Smooth muscle cell (in vitro differentiated cells): Measurements from ENCODE around the gene GNG2. TPM values are rescaled to one million over a fixed set of nuclear protein-coding genes. Genes with fewer than 3 reads are reported as not detected.

Experiments used
- DNase-seq: peaks from one replicate; lab custom pipeline; 2025; ENCODE audit not compliant: unreplicated experiment; lab: John Stamatoyannopoulos, UW
- H2AFZ ChIP-seq: fragments of 200-600 bp; sonication (generic); 2 replicates; pipeline ENCODE4 v1.6.0; 2016; ENCODE audit warnings: antibody characterized with exemption, low read depth, mild to moderate bottlenecking
- H3F3A ChIP-seq: fragments of 200-600 bp; sonication (generic); 2 replicates; pipeline ENCODE4 v1.6.0; 2017; ENCODE audit warnings: antibody characterized with exemption, low read depth
- H3K27ac ChIP-seq: fragments of 200-600 bp; sonication (generic); 2 replicates; pipeline ENCODE4 v1.5.1; 2016; ENCODE audit warnings: low read depth, mild to moderate bottlenecking
- H3K27me3 ChIP-seq: fragments of 200-600 bp; sonication (generic); 2 replicates; pipeline ENCODE4 v1.6.1; 2016; ENCODE audit warnings: low read depth, mild to moderate bottlenecking
- H3K36me3 ChIP-seq: fragments of 200-600 bp; sonication (generic); 2 replicates; pipeline ENCODE4 v1.5.1; 2016; ENCODE audit warnings: low read depth
- H3K4me1 ChIP-seq: fragments of 200-600 bp; sonication (generic); 2 replicates; pipeline ENCODE4 v1.5.1; 2016; ENCODE audit warnings: low read depth
- H3K4me2 ChIP-seq: fragments of 200-600 bp; sonication (generic); 2 replicates; pipeline ENCODE4 v1.6.0; 2016; ENCODE audit warnings: mild to moderate bottlenecking
- H3K4me3 ChIP-seq: fragments of 200-600 bp; sonication (generic); 2 replicates; pipeline ENCODE4 v1.5.1; 2016; ENCODE audit warnings: mild to moderate bottlenecking
- H3K79me2 ChIP-seq: fragments of 200-600 bp; sonication (generic); 2 replicates; pipeline ENCODE4 v1.6.0; 2016; ENCODE audit warnings: low read depth, mild to moderate bottlenecking
- H3K9ac ChIP-seq: fragments of 200-600 bp; sonication (generic); 2 replicates; pipeline ENCODE4 v1.6.0; 2016; ENCODE audit warnings: low read depth
- H3K9me3 ChIP-seq: fragments of 200-600 bp; sonication (generic); replicated peaks from 2 replicates; pipeline ENCODE4 v1.5.1; 2016; ENCODE audit warnings: low read depth
- H4K20me1 ChIP-seq: fragments of 200-600 bp; sonication (generic); 2 replicates; pipeline ENCODE4 v1.6.0; 2016; ENCODE audit warnings: low read depth
- CTCF ChIP-seq: fragments of 200-600 bp; sonication (generic); IDR thresholded peaks from 2 replicates; pipeline ENCODE4 v1.5.1; 2017; ENCODE audit warnings: borderline replicate concordance, mild to moderate bottlenecking, antibody characterized with exemption; ENCODE audit not compliant: insufficient read depth, poor library complexity, severe bottlenecking
- WGBS: methylation state at CpG from one replicate; pipeline ENCODE4 v1.1.7; 2016; ENCODE audit warnings: low lambda C conversion rate; 5-methylcytosine and 5-hydroxymethylcytosine counted together
- polyA plus RNA-seq: library from polyadenylated mRNA; unstranded; fragments of >200 nt; fragmentation: Nextera tagmentation; extraction: Ambion mirVana; gene quantifications from 2 replicates; pipeline ENCODE4 v1.2.1, GENCODE V29; 2016
- total RNA-seq: library from RNA; depleted of rRNA; stranded (reverse); fragments of >200 nt; gene quantifications from 2 replicates; pipeline ENCODE4 v1.2.3, GENCODE V29; 2014

GNG2 gene
- total and polyA plus RNA-seq, 2 experiments from 2014 or later = 83.6 to 128 TPM

DNA sequence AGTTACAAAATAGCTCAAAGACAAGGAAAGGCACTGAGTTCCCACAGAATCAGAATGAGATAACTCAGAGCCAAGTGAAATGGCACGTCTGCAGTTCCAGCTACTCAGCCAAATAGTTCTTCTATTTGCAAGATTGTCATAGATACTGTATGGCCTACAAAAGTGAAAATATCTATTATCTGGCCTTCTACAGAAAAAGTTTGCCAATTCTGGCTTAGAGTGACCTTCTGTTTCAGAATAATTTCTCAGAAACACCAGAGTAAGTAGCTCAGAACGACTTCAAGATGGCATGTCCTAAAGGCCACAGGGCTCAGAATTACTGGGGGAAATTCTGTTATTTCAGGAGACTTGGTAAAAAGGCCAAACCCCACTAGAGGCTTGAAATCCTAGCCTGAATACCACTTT lies 118.3 kb downstream of the GNG2 start:
- Histone ChIP-seq H3K9ac (no peak overlapping the region), H3K4me3 (no peak overlapping the region), H3K79me2 (no peaks in the 10 kb centered on the region), H3F3A (peaks cover 11% of the 10 kb centered on the region), H3K4me1 (no peaks in the 10 kb centered on the region), H2AFZ (no peak overlapping the region), H3K4me2 (peak overlapping the region; percentile 8), H3K9me3 (no peaks in the 10 kb centered on the region), H4K20me1 (no peaks in the 10 kb centered on the region), H3K27me3 (no peaks in the 10 kb centered on the region), H3K27ac (peak overlapping the region; percentile 4), H3K36me3 (no peaks in the 10 kb centered on the region)
- no peak for DNase-seq
- WGBS = 6% methylated on average over 2 of the region's 2 CpGs
- no peak for TF ChIP-seq CTCF

- Histone ChIP-seq H3K9ac (no peak overlapping the region), H3K4me1 (no peaks in the 10 kb centered on the region)
Measured at GRCh38 chr14:51979088-51979709, 118.8 kb downstream of the GNG2 start.

DNA sequence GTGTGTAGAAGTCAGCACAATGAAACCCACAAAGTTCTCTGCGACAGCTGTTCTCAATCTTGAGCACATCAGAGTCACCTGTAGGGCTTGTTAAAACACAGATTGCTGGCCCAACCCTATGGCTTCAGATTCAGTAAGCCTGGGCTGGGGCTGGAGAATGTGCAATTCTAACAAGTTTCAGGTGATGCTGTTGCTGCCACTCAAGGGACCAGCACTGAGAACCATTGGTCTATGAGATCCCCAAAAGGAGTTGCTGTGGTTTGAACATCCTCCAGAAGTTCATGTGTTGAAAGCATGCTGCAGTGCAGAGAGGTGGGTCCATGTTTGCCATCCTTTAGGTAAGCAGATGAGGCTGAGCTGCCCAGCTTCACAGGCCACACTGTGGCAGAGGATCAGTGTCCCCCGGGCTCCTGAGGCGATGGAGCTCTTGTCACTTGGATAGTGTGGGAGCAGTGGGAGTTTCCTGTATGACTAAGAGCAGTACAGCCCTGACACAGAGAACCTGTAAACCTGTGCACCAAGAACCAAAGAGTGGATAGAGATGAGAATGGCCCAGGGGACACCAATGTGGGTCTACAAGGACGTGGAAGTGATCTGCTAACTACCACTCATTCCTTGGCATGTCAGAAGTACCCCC lies 120.9 kb downstream of the GNG2 start:
- no peak for TF ChIP-seq CTCF

More at GRCh38 chr14:51979088-51979709, 118.8 kb downstream of the GNG2 start:
- Histone ChIP-seq H3K4me2 (peak overlapping the region; percentile 8), H2AFZ (no peak overlapping the region), H3K4me3 (no peak overlapping the region), H3K27ac (peak overlapping the region; percentile 4), H3K36me3 (no peaks in the 10 kb centered on the region), H3K79me2 (no peaks in the 10 kb centered on the region), H3K9me3 (no peaks in the 10 kb centered on the region), H4K20me1 (no peaks in the 10 kb centered on the region), H3K27me3 (no peaks in the 10 kb centered on the region), H3F3A (peaks cover 11% of the 10 kb centered on the region)
- DNase-seq = peak; percentile 66
- 16% methylated on average over 17 of the region's 17 CpGs for WGBS
- TF ChIP-seq CTCF = peak; percentile 85

More for the DNA sequence above, 120.9 kb downstream of the GNG2 start:
- H3K36me3 ChIP-seq = no peaks in the 10 kb centered on the region
- no peak overlapping the region for H3K27ac ChIP-seq
- 96% methylated on average over 4 of the region's 4 CpGs for WGBS
- no peak overlapping the region for H3K9ac ChIP-seq
- no peak for DNase-seq
- no peak overlapping the region for H2AFZ ChIP-seq
- H3K4me1 ChIP-seq = no peaks in the 10 kb centered on the region
- H3F3A ChIP-seq = peaks cover 11% of the 10 kb centered on the region
- no peaks in the 10 kb centered on the region for H3K9me3 ChIP-seq
- no peaks in the 10 kb centered on the region for H3K79me2 ChIP-seq
- H3K4me3 ChIP-seq = no peak overlapping the region
- no peaks in the 10 kb centered on the region for H4K20me1 ChIP-seq
- no peak overlapping the region for H3K4me2 ChIP-seq
- no peaks in the 10 kb centered on the region for H3K27me3 ChIP-seq
